ENCODE results near the gene DBN1. TPM values are rescaled to one million over a fixed set of nuclear protein-coding genes. Genes with fewer than 3 reads are reported as not detected.

Gene DBN1
- total RNA-seq, 1 experiment from 2014 or later, result 286 TPM

GRCh38 chr5:177514541-177514940 is 41.1 kb upstream of the DBN1 start:
- no peaks in the 10 kb centered on the region for H3K4me1 ChIP-seq (ENCODE audit: insufficient read depth, low read length, poor library complexity, severe bottlenecking)
- intact Hi-C loops (cut with micrococcal nuclease; ENCODE audit: unreplicated experiment), result no loop called here
- H3K27ac ChIP-seq (ENCODE audit: low read depth, low read length, poor library complexity, severe bottlenecking), result no peak overlapping the region
- H3K9me3 ChIP-seq (ENCODE audit: low read depth, low read length, poor library complexity, severe bottlenecking), result no peaks in the 10 kb centered on the region
- H3K27me3 ChIP-seq (replicated peaks; ENCODE audit: insufficient read depth, low read depth, low read length, poor library complexity), result no peaks in the 10 kb centered on the region
- H3K4me3 ChIP-seq (ENCODE audit: low read depth, low read length, poor library complexity, severe bottlenecking), result no peak overlapping the region
- TF ChIP-seq EZH2 (IDR thresholded peaks at IDR 0.05; ENCODE audit: borderline replicate concordance, low read depth, low read length, poor library complexity, severe bottlenecking) (no peak), CTCF (conservative IDR thresholded peaks at IDR 0.05; ENCODE audit: low read depth, low read length) (no peak)
- ChIA-PET POLR2A (ENCODE audit: low non-redundant PET) (no interaction called here), CTCF (no interaction called here)
- no peak for DNase-seq (ENCODE audit: low spot score)
- BruUV-seq (replicated peaks), result no TSS peak
- H3K36me3 ChIP-seq (ENCODE audit: insufficient read depth, low read length, poor library complexity, severe bottlenecking), result peaks cover 54% of the 10 kb centered on the region

- Histone ChIP-seq H3K4me3 (ENCODE audit: low read depth, low read length, poor library complexity, severe bottlenecking) (no peak overlapping the region), H3K36me3 (ENCODE audit: insufficient read depth, low read length, poor library complexity, severe bottlenecking) (peaks cover 54% of the 10 kb centered on the region), H3K4me1 (ENCODE audit: insufficient read depth, low read length, poor library complexity, severe bottlenecking) (no peaks in the 10 kb centered on the region), H3K27ac (ENCODE audit: low read depth, low read length, poor library complexity, severe bottlenecking) (no peak overlapping the region), H3K9me3 (ENCODE audit: low read depth, low read length, poor library complexity, severe bottlenecking) (no peaks in the 10 kb centered on the region), H3K27me3 (replicated peaks; ENCODE audit: insufficient read depth, low read depth, low read length, poor library complexity) (no peaks in the 10 kb centered on the region)
- no TSS peak for BruUV-seq (replicated peaks)
- POLR2A ChIA-PET (ENCODE audit: low non-redundant PET), result no interaction called here
- CTCF ChIA-PET, result no interaction called here
- intact Hi-C loops (cut with micrococcal nuclease; ENCODE audit: unreplicated experiment), result no loop called here
- TF ChIP-seq EZH2 (IDR thresholded peaks at IDR 0.05; ENCODE audit: borderline replicate concordance, low read depth, low read length, poor library complexity, severe bottlenecking) (no peak), CTCF (conservative IDR thresholded peaks at IDR 0.05; ENCODE audit: low read depth, low read length) (no peak)
- no peak for DNase-seq (ENCODE audit: low spot score)
These were observed 40.1 kb upstream of the DBN1 start for GRCh38 chr5:177513500-177513899.

GRCh38 chr5:177512736-177513380 is 39.4 kb upstream of the DBN1 start:
- intact Hi-C loops (cut with micrococcal nuclease; ENCODE audit: unreplicated experiment), result no loop called here
- POLR2A ChIA-PET (ENCODE audit: low non-redundant PET), result no interaction called here
- Histone ChIP-seq H3K4me1 (ENCODE audit: insufficient read depth, low read length, poor library complexity, severe bottlenecking) (no peaks in the 10 kb centered on the region), H3K27me3 (replicated peaks; ENCODE audit: insufficient read depth, low read depth, low read length, poor library complexity) (no peaks in the 10 kb centered on the region), H3K27ac (ENCODE audit: low read depth, low read length, poor library complexity, severe bottlenecking) (no peak overlapping the region), H3K36me3 (ENCODE audit: insufficient read depth, low read length, poor library complexity, severe bottlenecking) (peaks cover 54% of the 10 kb centered on the region), H3K4me3 (ENCODE audit: low read depth, low read length, poor library complexity, severe bottlenecking) (no peak overlapping the region), H3K9me3 (ENCODE audit: low read depth, low read length, poor library complexity, severe bottlenecking) (no peaks in the 10 kb centered on the region)
- BruUV-seq (replicated peaks), result no TSS peak
- TF ChIP-seq EZH2 (IDR thresholded peaks at IDR 0.05; ENCODE audit: borderline replicate concordance, low read depth, low read length, poor library complexity, severe bottlenecking) (no peak), CTCF (conservative IDR thresholded peaks at IDR 0.05; ENCODE audit: low read depth, low read length) (no peak)
- CTCF ChIA-PET, result no interaction called here
- DNase-seq (ENCODE audit: low spot score), result no peak

All from A673 (cell line).